Activated T-helper 1 cell treated with Interleukin-2 at 50 U/mL for 16 hours (primary cell): ENCODE measurements around the gene SOX30.
A peak's percentile ranks its signal among the peaks of the same experiment; 100 is the strongest.
"Not testable (repeated sequence)": the region's sequence is repeated elsewhere in the genome, so short reads cannot be mapped to it uniquely, and the experiment has no call there.

Experiments
- DNase-seq: peaks from one replicate; pipeline ENCODE4 v3.0.0-alpha.2; 2020; ENCODE audit warnings: low read depth

Gene SOX30

GRCh38 chr5:157652377-157652692 lies at the start of gene SOX30:
TSS of gene SOX30 (minus strand) at chr5:157652438. CDS start at chr5:157652078, 360 bp downstream.
- no peak for DNase-seq

GRCh38 chr5:157698674-157699073 lies 46.4 kb upstream of the SOX30 start:
- not testable (repeated sequence) for DNase-seq

DNA sequence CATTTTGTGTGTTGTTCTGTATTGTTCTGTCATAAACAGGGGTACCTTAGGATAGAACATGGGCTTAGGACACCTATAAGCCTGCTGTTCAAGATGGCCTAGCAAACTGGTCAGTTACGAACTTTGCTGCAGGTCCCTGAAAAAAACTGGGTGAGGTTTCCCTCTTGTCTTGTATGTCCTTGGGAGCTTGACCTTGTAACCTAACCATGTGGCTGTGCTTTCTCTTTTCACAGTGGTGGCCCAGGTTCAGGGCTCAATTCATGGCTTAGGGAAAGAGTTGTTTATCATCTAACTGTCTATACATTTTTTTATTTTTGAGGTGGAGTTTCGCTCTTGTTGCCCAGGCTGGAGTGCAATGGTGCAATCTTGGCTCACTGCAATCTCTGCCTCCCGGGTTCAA lies 43.9 kb upstream of the SOX30 start:
- DNase-seq = not testable (repeated sequence)

- not testable (repeated sequence) for DNase-seq
Measured at GRCh38 chr5:157693816-157694215, 41.6 kb upstream of the SOX30 start.

DNA sequence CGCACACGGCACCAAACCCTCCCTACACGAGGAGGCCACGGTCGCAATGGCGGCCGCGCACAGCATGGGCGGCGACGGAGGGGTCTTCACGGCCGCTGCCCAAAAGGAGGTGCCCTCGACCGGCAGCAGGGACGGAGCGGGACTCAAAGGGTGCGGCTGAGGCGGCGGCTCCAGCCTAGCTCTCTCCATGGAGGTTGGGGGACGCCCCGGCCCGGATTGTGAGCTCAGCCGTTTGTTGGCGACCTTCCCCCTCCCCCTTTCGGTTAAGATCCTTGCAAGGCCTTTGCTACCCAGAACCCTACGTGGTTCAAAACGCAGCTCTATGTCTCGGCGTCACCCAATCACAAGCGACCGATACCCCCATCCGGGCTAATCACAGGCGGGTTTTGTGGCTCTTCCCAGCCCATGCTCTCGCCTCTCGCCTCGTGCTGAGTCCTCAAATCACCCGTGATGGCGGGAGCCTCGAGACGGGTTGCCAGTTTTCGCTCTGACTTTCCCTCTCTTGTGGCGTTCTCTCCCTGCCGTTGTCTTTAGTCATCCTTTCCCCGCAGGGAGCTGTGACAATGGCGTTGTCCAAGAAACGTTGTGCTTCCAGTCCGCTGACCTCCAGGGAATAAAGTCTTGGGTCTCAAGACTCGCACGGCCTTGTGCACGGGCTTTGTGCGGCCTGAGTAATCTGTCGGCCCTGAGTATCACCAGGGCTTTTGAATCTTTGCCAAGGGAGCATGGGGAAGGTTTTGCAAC lies 38.6 kb upstream of the SOX30 start:
- no peak for DNase-seq

- peak; percentile 17 for DNase-seq
Measured at GRCh38 chr5:157689942-157690689, 37.9 kb upstream of the SOX30 start.

GRCh38 chr5:157687198-157687554 lies 34.9 kb upstream of the SOX30 start:
- no peak for DNase-seq

- DNase-seq = not testable (repeated sequence)
Measured at GRCh38 chr5:157686276-157687197, 34.3 kb upstream of the SOX30 start.

DNA sequence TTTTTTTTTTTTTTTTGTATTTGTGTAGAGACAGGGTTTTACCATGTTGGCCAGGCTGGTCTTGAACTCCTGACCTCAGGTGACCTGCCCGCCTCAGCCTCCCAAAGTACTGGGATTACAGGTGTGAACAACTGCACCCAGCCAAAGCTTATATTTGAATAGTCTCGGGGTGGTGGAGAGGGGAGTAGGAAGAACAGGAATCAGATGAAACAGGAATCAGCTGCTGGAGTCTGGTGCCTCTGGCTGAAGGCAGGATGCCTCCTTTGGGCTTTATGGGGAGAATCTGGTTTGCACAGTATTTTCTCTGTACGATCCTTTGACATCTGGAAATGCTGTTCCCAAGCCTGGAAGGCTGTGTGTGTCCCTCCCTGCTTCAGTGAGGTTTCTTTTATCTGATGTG lies 30.0 kb upstream of the SOX30 start:
- no peak for DNase-seq

DNA sequence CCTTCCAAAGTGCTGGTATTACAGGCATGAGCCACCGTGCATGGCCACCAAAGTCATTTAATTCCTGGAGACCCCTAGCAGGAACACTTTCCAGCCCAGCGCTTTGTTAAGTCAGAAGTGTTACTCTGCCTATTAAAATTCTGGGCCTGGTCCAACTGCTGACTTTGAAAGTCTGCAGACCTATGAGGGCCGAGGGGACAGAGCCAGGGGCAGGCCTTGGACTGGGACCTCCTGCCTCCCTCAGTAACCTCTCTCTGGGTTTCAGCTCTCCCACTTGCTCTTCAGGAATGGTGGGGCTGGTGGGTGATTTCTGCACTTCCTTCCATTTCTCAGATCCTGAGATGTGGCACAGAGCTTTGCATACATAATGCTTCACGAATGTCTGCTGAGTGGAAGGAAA lies 28.8 kb upstream of the SOX30 start:
- no peak for DNase-seq

DNA sequence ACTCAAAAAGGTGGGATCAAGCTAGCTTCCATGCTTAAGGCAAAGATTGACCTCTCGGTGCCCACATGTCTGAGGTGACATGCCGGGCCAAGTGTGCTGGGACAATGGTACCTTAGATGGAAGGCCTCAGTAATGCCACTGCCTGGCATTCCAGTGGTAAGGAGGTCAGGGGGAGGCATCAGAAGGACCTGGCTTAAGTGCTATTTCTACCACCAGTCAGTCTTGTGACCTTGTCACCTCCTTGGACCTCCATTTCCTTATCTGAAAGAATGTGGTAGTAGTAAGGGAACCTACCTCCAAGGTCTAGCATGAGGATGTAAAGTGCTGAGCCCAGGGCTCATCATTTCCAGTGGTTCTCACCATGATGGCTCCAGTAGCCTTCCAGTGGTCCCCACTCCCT lies 28.0 kb upstream of the SOX30 start:
- DNase-seq = no peak

GRCh38 chr5:157679801-157680200 lies 27.6 kb upstream of the SOX30 start:
- DNase-seq = no peak

DNA sequence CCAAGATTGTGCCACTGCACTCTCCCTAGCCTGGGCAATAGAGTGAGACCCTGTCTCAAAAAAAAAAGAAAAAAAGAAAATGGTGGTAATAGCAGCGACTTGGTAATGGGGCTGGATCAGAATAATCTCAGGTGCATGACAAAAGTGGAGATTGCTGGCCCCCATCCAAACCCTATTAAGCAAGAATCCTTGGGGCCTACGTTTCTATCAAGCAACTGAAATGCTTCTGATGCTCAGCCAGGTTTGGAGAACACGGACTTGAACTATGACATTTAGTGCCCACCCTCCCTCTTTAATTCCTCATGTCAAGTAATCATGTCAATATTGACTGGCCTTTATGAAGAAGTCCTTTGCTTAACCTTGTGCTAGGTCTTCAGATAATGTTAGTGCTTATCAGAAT lies 25.7 kb upstream of the SOX30 start:
- DNase-seq = no peak

DNA sequence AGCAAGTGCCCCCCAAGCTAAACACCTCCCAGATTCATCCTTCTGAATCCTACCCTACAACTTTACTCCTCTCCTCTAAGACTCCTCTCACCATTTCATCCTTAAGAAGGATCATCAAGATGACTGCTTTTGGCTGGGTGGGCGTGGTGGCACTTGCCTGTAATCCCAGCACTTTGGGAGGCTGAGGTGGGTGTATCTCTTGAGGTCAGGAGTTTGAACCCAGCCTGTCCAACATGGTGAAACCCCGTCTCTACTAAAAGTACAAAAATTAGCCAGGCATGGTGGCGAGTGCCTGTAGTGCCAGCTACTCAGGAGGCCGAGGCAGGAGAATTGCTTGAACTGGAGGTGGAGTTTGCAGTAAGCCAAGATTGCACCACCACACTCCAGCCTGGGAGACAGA lies 22.1 kb upstream of the SOX30 start:
- DNase-seq = not testable (repeated sequence)

DNA sequence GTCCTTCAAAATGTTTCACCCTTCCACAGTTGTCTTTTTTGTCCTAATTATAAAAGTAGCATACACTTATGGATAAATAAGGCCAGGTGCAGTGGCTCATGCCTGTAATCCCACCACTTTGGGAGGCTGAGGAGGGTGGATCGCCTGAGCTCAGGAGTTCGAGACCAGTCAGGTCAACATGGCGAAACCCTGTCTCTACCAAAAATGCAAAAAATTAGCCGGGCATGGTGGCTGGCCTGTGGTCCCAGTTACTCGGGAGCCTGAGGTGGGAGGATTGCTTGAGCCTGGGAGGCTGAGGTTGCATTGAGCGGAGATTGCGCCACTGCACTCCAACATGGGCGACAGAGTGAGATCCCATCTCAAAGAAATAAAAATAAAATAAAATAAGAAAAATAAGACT lies 20.7 kb upstream of the SOX30 start:
- DNase-seq = no peak

DNA sequence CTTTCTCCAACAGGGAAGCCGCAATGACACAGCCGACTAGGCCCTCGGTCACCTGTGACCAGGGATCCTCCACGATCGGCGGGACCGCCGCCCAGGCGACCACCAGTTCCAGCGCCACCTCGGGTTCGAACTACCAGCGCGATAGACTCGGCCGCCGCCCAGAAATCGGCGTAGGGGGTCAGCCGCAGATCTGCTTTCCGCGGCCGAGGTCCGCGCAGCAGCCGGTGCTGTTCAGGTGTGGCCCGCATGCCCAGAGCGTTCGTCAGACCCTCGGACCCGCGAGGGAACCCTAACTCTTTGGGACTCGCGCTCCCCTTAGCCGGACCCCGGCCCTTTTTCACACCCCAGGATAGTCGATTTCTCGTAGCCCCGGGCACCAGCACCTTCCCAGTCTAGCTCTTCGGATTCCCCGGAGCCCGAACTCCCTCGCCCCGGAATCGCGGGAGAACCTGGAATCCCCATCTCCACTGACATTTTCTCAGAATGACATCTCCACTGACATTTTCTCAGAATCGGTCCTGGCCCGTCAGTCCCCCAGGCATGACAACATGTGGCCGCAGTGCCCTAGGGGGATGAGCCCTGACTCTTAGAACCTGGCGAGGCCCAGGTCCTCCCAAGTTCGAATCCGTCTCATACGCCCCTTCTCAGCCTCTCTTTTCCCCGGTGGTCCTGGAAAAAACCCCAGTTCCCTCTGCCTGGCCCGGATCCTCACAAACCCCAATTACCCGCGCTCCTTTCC lies 19.5 kb upstream of the SOX30 start:
- no peak for DNase-seq

GRCh38 chr5:157670662-157671591 lies 18.7 kb upstream of the SOX30 start, which contains the start of gene C5orf52:
TSS of gene C5orf52 (plus strand) at chr5:157671533. CDS start at chr5:157671615, 82 bp downstream.
- DNase-seq = no peak

GRCh38 chr5:157669701-157670097 lies 17.5 kb upstream of the SOX30 start:
- no peak for DNase-seq

- DNase-seq = no peak
Measured at GRCh38 chr5:157668356-157668755, 16.1 kb upstream of the SOX30 start.

- DNase-seq = no peak
Measured at GRCh38 chr5:157665467-157666070, 13.3 kb upstream of the SOX30 start.
